HepG2 (cell line): ENCODE measurements around the gene RBM26. TPM values are rescaled to one million over a fixed set of nuclear protein-coding genes. Genes with fewer than 3 reads are reported as not detected.

Source experiments
- ATAC-seq: fragments of 200-7000 bp; cut with Tn5 transposase; 3 replicates; pipeline ENCODE4 v1.9.1; 2020; ENCODE audit warnings: mild to moderate bottlenecking, moderate library complexity
- BruUV-seq: library from RNA; stranded (reverse); fragments of 400-500 nt; replicated peaks from 2 replicates; lab custom pipeline; 2021; lab: Mats Ljungman, UMichigan
- CTCF ChIA-PET: fragments of 300-600 bp; formaldehyde crosslinking; extraction: SDS; loops from one replicate; lab custom pipeline; 2021; ENCODE audit warnings: low total read pairs, inconsistent platforms, low intra/inter-chr PET ratio; lab: Yijun Ruan, JAX
- POLR2A ChIA-PET: fragments of 350-600 bp; sonication (Branson Sonifier 250); formaldehyde crosslinking; loops from one replicate; lab custom pipeline; 2020; ENCODE audit warnings: antibody characterized with exemption, inconsistent platforms; lab: Yijun Ruan, JAX
- DNase-seq: peaks from one replicate; pipeline ENCODE4 v3.0.0-alpha.2; 2015; ENCODE audit warnings: low spot score
- FAIRE-seq: peaks from 3 replicates; lab custom pipeline; 2011; peaks lifted over from hg19 to GRCh38; lab: Jason Lieb, UNC
- H2AFZ ChIP-seq: one replicate; pipeline ENCODE4 v1.6.1; 2011; ENCODE audit warnings: low read length, inconsistent platforms
- H3K27ac ChIP-seq: fragments of 300-600 bp; 3 replicates; pipeline ENCODE4 v1.8.0; 2011; ENCODE audit warnings: mixed run types, mild to moderate bottlenecking, mixed read lengths, low read length, inconsistent platforms; ENCODE audit not compliant: insufficient read depth; ENCODE audit errors: extremely low read length
- H3K27me3 ChIP-seq, 2 experiments: fragments of 200-600 bp in 1 of 2; 2 replicates in 1 of 2; 3 replicates in 1 of 2; pipeline versions ENCODE4 v1.6.0 to v1.8.0; 2011; ENCODE audit warnings: low read length in 2 of 2, mild to moderate bottlenecking in 2 of 2, moderate library complexity in 2 of 2, inconsistent platforms in 1 of 2; ENCODE audit not compliant: insufficient read depth in 2 of 2, control insufficient read depth in 1 of 2
- H3K36me3 ChIP-seq, 2 experiments: fragments of 200-600 bp in 1 of 2; replicated peaks in 1 of 2; 2 replicates in 1 of 2; 3 replicates in 1 of 2; pipeline versions ENCODE4 v1.5.1 to v1.8.0; 2011; ENCODE audit warnings: low read length in 2 of 2, inconsistent platforms in 1 of 2; ENCODE audit not compliant: insufficient read depth in 2 of 2, control insufficient read depth in 1 of 2
- H3K4me1 ChIP-seq: 2 replicates; pipeline ENCODE4 v1.5.1; 2012; ENCODE audit warnings: low read length, inconsistent platforms; ENCODE audit not compliant: insufficient read depth
- H3K4me2 ChIP-seq: 2 replicates; pipeline ENCODE4 v1.6.0; 2011; ENCODE audit warnings: low read depth, low read length, inconsistent platforms
- H3K4me3 ChIP-seq, 3 experiments: fragments of 200-600 bp in 1 of 3; sonication (generic), shearing (Covaris generic) in 1 of 3; replicated peaks in 1 of 3; 2 replicates each; pipeline ENCODE4 v1.5.1; 2011 to 2016; ENCODE audit warnings: low read length in 3 of 3, inconsistent platforms in 2 of 3, low read depth in 2 of 3, mild to moderate bottlenecking in 2 of 3, control low read depth in 1 of 3, mixed read lengths in 1 of 3; ENCODE audit not compliant: insufficient read depth in 1 of 3
- H3K79me2 ChIP-seq: one replicate; pipeline ENCODE4 v1.6.1; 2011; ENCODE audit warnings: low read length, inconsistent platforms; ENCODE audit not compliant: insufficient read depth
- H3K9ac ChIP-seq: 2 replicates; pipeline ENCODE4 v1.6.0; 2011; ENCODE audit warnings: mild to moderate bottlenecking, low read depth, low read length, inconsistent platforms; ENCODE audit not compliant: insufficient read depth
- H3K9me3 ChIP-seq: 2 replicates; pipeline ENCODE4 v1.5.1; 2012; ENCODE audit warnings: mild to moderate bottlenecking, low read length
- H4K20me1 ChIP-seq: 2 replicates; pipeline ENCODE4 v1.6.0; 2011; ENCODE audit warnings: inconsistent platforms, mild to moderate bottlenecking, low read length, moderate library complexity; ENCODE audit not compliant: insufficient read depth
- ATF4 ChIP-seq, 2 experiments: fragments of 450-650 bp in 1 of 2; sonication (generic) in 1 of 2; formaldehyde crosslinking; IDR thresholded peaks; 2 replicates each; pipeline versions ENCODE4 v1.5.0 to v1.8.0; 2020 to 2022; ENCODE audit warnings: mild to moderate bottlenecking in 1 of 2, missing genetic modification reagents in 1 of 2
- BRCA1 ChIP-seq: sonication (generic); formaldehyde crosslinking; IDR thresholded peaks from 2 replicates; pipeline ENCODE4 v1.4.0; 2020; ENCODE audit warnings: missing genetic modification reagents
- GPBP1L1 ChIP-seq: sonication (generic); formaldehyde crosslinking; IDR thresholded peaks from 2 replicates; pipeline ENCODE4 v1.5.0; 2020; ENCODE audit warnings: mild to moderate bottlenecking, missing genetic modification reagents
- GRHL1 ChIP-seq: sonication (generic); formaldehyde crosslinking; conservative IDR thresholded peaks from 2 replicates; pipeline ENCODE4 v1.8.0; 2022; ENCODE audit warnings: missing genetic modification reagents
- GZF1 ChIP-seq: sonication (generic); formaldehyde crosslinking; IDR thresholded peaks from 2 replicates; pipeline ENCODE4 v1.5.1; 2020; ENCODE audit warnings: mild to moderate bottlenecking, missing genetic modification reagents
- KDM5A ChIP-seq: fragments of 200-600 bp; sonication (generic); IDR thresholded peaks from 2 replicates; pipeline ENCODE4 v1.7.0; 2018; ENCODE audit warnings: antibody characterized with exemption, mild to moderate bottlenecking, low read length, borderline replicate concordance
- KLF12 ChIP-seq: sonication (generic); formaldehyde crosslinking; IDR thresholded peaks from 2 replicates; pipeline ENCODE4 v1.4.0; 2020; ENCODE audit warnings: missing genetic modification reagents, borderline replicate concordance
- NR3C1 ChIP-seq: sonication (generic); formaldehyde crosslinking; IDR thresholded peaks from 2 replicates; pipeline ENCODE4 v1.4.0; 2020; ENCODE audit warnings: missing genetic modification reagents
- PPARG ChIP-seq: conservative IDR thresholded peaks from 2 replicates; pipeline ENCODE4 v1.6.1; 2016; ENCODE audit warnings: missing biosample characterization, missing genetic modification reagents
- SNRNP70 ChIP-seq: fragments of 200-400 bp; formaldehyde crosslinking; IDR thresholded peaks from 2 replicates; pipeline ENCODE4 v1.6.1; 2017; ENCODE audit warnings: mild to moderate bottlenecking, low read depth, low read length, moderate library complexity
- ZBTB2 ChIP-seq: sonication (generic); formaldehyde crosslinking; IDR thresholded peaks from 2 replicates; pipeline ENCODE4 v1.8.0; 2022; ENCODE audit warnings: low read depth, missing genetic modification reagents
- ZFP90 ChIP-seq: sonication (generic); formaldehyde crosslinking; IDR thresholded peaks from 2 replicates; pipeline ENCODE4 v1.8.0; 2022; ENCODE audit warnings: missing genetic modification reagents, mild to moderate bottlenecking, inconsistent platforms, borderline replicate concordance
- ZFYVE20 ChIP-seq: sonication (generic); formaldehyde crosslinking; IDR thresholded peaks from 2 replicates; pipeline ENCODE4 v1.8.0; 2023; ENCODE audit warnings: low read depth, mild to moderate bottlenecking, moderate library complexity, missing genetic modification reagents, borderline replicate concordance
- ZNF547 ChIP-seq: sonication (generic); formaldehyde crosslinking; IDR thresholded peaks from 2 replicates; pipeline ENCODE4 v1.5.1; 2020; ENCODE audit warnings: mild to moderate bottlenecking, missing genetic modification reagents
- ZNF839 ChIP-seq: sonication (generic); formaldehyde crosslinking; IDR thresholded peaks from 2 replicates; pipeline ENCODE4 v1.4.0; 2020; ENCODE audit warnings: missing genetic modification reagents, mild to moderate bottlenecking, borderline replicate concordance
- ZNF883 ChIP-seq: sonication (generic); formaldehyde crosslinking; IDR thresholded peaks from 2 replicates; pipeline ENCODE4 v1.5.1; 2020; ENCODE audit warnings: mild to moderate bottlenecking, missing genetic modification reagents; ENCODE audit errors: not compliant biosample characterization
- WGBS: methylation state at CpG from one replicate; pipeline ENCODE4 v1.1.6; 2017; ENCODE audit warnings: low lambda C conversion rate; 5-methylcytosine and 5-hydroxymethylcytosine counted together
- in situ Hi-C: cut with HindIII; loops from 2 replicates; pipeline ENCODE4 v1.10.0; 2017; ENCODE audit warnings: low pct_unique_long_range_greater_than_20kb; ENCODE audit not compliant: extremely low pct_ligation_motif_present
- intact Hi-C: fragments of 100-400 bp; cut with micrococcal nuclease; formaldehyde crosslinking; loops from one replicate; pipeline ENCODE4 v1.10.0; 2022; ENCODE audit not compliant: unreplicated experiment
- polyA plus RNA-seq, 8 experiments: library from polyadenylated mRNA; depleted of rRNA in 3 of 8; stranded (reverse) in 7 of 8; unstranded in 1 of 8; fragments of >200 nt; fragmentation: Illumina TruSeq in 4 of 8; extraction: Trizol in 4 of 8; gene quantifications; 2 replicates each; pipeline versions ENCODE4 v1.2.1 to v1.2.3, GENCODE V29; 2011 to 2016; ENCODE audit warnings: low read depth in 4 of 8, missing spikeins in 1 of 8, mixed read lengths in 1 of 8; ENCODE audit not compliant: insufficient read depth in 1 of 8
- total RNA-seq, 5 experiments: library from RNA; depleted of rRNA; stranded (reverse); fragments of >200 nt; fragmentation: Illumina TruSeq; extraction: Trizol; gene quantifications; 2 replicates each; pipeline ENCODE4 v1.2.3, GENCODE V29; 2016; ENCODE audit warnings: low read depth in 1 of 5

The RBM26 gene
- total and polyA plus RNA-seq, 2 of the 13 experiments (the other 11 are each of a cell fraction or from before 2014, with no cell fraction given) = 19.4 to 34.4 TPM

GRCh38 chr13:79452239-79452913 lies 46.3 kb upstream of the RBM26 start:
- Histone ChIP-seq H4K20me1 (no peaks in the 10 kb centered on the region), H3K27ac (no peak overlapping the region), H2AFZ (no peak overlapping the region), H3K9me3 (no peaks in the 10 kb centered on the region), H3K79me2 (no peaks in the 10 kb centered on the region), H3K4me1 (no peaks in the 10 kb centered on the region), H3K4me3 (no peak overlapping the region), H3K27me3 (no peaks in the 10 kb centered on the region), H3K9ac (no peak overlapping the region), H3K4me2 (no peak overlapping the region), H3K36me3 (no peaks in the 10 kb centered on the region)
- CTCF ChIA-PET = no interaction called here
- ATAC-seq (no peak), DNase-seq (no peak), FAIRE-seq (no peak)
- TF ChIP-seq GZF1 (no peak), GRHL1 (CRISPR knock-in tag) (no peak), KLF12 (CRISPR knock-in tag) (no peak), BRCA1 (no peak), PPARG (no peak), ZNF839 (no peak), ATF4 (CRISPR knock-in tag; IDR thresholded peaks at IDR 0.05) (no peak), KDM5A (no peak), ZFYVE20 (no peak), GPBP1L1 (CRISPR knock-in tag) (no peak), ZNF547 (CRISPR knock-in tag) (no peak), ZBTB2 (no peak), SNRNP70 (no peak), ZNF883 (no peak), ZFP90 (CRISPR knock-in tag) (no peak), NR3C1 (CRISPR knock-in tag) (no peak)
- intact Hi-C loops = no loop called here
- BruUV-seq = no TSS peak
- POLR2A ChIA-PET = no interaction called here
- WGBS = 49% methylated on average over 3 of the region's 3 CpGs
- in situ Hi-C loops = no loop called here
